IPS DF 6.9 (cell line): Measurements from ENCODE around the gene SLC12A6.

ENCODE experiments used
- DNase-seq: peaks from one replicate; pipeline ENCODE4 v3.0.0-alpha.2; 2013; ENCODE audit warnings: low read depth, low spot score
- H3K27ac ChIP-seq: one replicate; pipeline ENCODE4 v1.5.1; 2013; ENCODE audit warnings: low read length, control low read depth
- H3K27me3 ChIP-seq: 2 replicates; pipeline ENCODE4 v1.6.1; 2013; ENCODE audit warnings: mild to moderate bottlenecking, low read length; ENCODE audit not compliant: control insufficient read depth, insufficient read depth
- H3K36me3 ChIP-seq: 2 replicates; pipeline ENCODE4 v1.6.1; 2013; ENCODE audit warnings: low read length; ENCODE audit not compliant: control insufficient read depth, insufficient read depth
- H3K4me1 ChIP-seq: 2 replicates; pipeline ENCODE4 v1.6.1; 2013; ENCODE audit warnings: low read length; ENCODE audit not compliant: control insufficient read depth, insufficient read depth
- H3K4me3 ChIP-seq: 2 replicates; pipeline ENCODE4 v1.5.1; 2013; ENCODE audit warnings: mild to moderate bottlenecking, low read length
- H3K9me3 ChIP-seq: 2 replicates; pipeline ENCODE4 v1.6.1; 2013; ENCODE audit warnings: low read length, inconsistent platforms; ENCODE audit not compliant: control insufficient read depth, insufficient read depth
- WGBS: extraction: QIAGEN DNeasy Blood & Tissue Kit; methylation state at CpG from one replicate; pipeline ENCODE4 v1.1.7; 2013; ENCODE audit warnings: mixed read lengths, missing lambda C conversion rate; ENCODE audit not compliant: insufficient read length, insufficient coverage; 5-methylcytosine and 5-hydroxymethylcytosine counted together

SLC12A6 gene

GRCh38 chr15:34301058-34301457 lies 36.5 kb downstream of the SLC12A6 start:
- no peaks in the 10 kb centered on the region for H3K9me3 ChIP-seq
- H3K27ac ChIP-seq = no peak overlapping the region
- no peaks in the 10 kb centered on the region for H3K27me3 ChIP-seq
- H3K36me3 ChIP-seq = no peaks in the 10 kb centered on the region
- no peak overlapping the region for H3K4me3 ChIP-seq
- no peaks in the 10 kb centered on the region for H3K4me1 ChIP-seq
- WGBS = no CpG with 5 or more reads among the region's 3 CpGs
- no peak for DNase-seq

DNA sequence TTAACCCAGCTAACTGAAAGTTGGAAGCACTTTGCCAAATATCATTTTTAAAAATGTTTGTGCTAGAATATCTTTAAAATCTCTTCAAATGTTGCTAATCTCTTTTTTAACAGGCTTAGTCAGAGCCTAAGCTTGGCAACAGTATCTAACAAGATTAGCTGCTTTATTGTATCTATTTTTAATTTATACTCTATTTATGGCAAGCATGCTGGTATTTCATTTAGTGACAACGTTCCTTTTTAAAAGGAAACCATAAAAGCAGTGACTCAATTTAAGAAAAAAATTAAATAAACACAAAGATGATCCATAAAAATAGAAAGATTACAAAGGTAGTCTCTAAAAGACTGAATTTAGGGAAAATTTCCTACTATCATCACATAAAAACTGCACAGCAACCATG lies 40.5 kb downstream of the SLC12A6 start:
- H3K36me3 ChIP-seq = no peaks in the 10 kb centered on the region
- no peaks in the 10 kb centered on the region for H3K9me3 ChIP-seq
- DNase-seq = no peak
- no peak overlapping the region for H3K4me3 ChIP-seq
- WGBS = no CpG with 5 or more reads among the region's 1 CpG
- no peaks in the 10 kb centered on the region for H3K4me1 ChIP-seq
- no peaks in the 10 kb centered on the region for H3K27me3 ChIP-seq
- no peak overlapping the region for H3K27ac ChIP-seq

DNA sequence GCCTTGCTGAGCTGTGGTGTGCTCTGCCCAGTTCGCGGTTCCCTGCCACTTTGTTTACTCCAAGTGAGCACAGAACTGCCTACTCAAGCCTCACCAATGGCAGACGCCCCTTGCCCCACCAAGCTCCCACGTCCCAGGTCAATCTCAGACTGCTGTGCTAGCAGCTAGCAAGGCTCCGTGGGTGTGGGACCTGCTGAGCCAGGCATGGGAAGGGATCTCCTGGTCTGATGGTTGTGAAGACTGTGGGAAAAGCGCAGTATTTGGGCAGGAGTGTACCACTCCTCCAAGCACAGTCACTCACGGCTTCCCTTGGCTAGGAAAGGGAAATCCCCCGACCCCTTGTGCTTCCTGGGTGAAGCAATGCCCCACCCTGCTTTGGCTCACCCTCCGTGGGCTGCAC lies 45.0 kb downstream of the SLC12A6 start:
- no peaks in the 10 kb centered on the region for H3K36me3 ChIP-seq
- no peaks in the 10 kb centered on the region for H3K4me1 ChIP-seq
- H3K9me3 ChIP-seq = no peaks in the 10 kb centered on the region
- no CpG with 5 or more reads among the region's 9 CpGs for WGBS
- H3K27ac ChIP-seq = no peak overlapping the region
- no peak overlapping the region for H3K4me3 ChIP-seq
- H3K27me3 ChIP-seq = no peaks in the 10 kb centered on the region
- DNase-seq = no peak

DNA sequence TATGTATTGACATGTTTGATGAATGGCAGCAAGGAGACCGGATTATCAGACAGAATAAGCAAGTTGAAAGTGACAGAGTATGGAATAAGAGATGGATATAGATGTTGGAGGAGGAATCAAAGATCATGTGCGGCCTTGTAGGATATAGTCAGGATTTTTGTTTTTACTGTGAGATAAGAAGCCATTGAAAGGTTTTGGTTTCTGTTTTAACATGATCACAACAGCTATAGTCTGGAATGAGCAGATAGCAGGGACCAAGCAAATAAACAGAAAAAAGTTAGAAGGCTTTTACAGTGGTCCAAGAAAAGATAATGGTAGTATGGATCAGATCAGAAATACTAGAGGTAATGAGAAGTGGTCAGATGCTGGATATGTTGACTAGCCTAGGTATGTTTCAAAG lies 52.6 kb downstream of the SLC12A6 start:
- DNase-seq = no peak
- Histone ChIP-seq H3K4me1 (no peaks in the 10 kb centered on the region), H3K27ac (no peak overlapping the region), H3K36me3 (no peaks in the 10 kb centered on the region), H3K4me3 (no peak overlapping the region), H3K27me3 (no peaks in the 10 kb centered on the region), H3K9me3 (no peaks in the 10 kb centered on the region)
- 100% methylated on average over 1 of the region's 2 CpGs for WGBS

GRCh38 chr15:34282384-34282783 lies 55.2 kb downstream of the SLC12A6 start:
- no peak for DNase-seq
- Histone ChIP-seq H3K4me1 (no peaks in the 10 kb centered on the region), H3K27me3 (no peaks in the 10 kb centered on the region), H3K27ac (no peak overlapping the region), H3K4me3 (no peak overlapping the region), H3K36me3 (no peaks in the 10 kb centered on the region), H3K9me3 (no peaks in the 10 kb centered on the region)
- WGBS = no CpG with 5 or more reads among the region's 1 CpG

GRCh38 chr15:34280193-34280592 lies 57.4 kb downstream of the SLC12A6 start:
- WGBS = no CpG with 5 or more reads among the region's 4 CpGs
- no peak overlapping the region for H3K27ac ChIP-seq

DNA sequence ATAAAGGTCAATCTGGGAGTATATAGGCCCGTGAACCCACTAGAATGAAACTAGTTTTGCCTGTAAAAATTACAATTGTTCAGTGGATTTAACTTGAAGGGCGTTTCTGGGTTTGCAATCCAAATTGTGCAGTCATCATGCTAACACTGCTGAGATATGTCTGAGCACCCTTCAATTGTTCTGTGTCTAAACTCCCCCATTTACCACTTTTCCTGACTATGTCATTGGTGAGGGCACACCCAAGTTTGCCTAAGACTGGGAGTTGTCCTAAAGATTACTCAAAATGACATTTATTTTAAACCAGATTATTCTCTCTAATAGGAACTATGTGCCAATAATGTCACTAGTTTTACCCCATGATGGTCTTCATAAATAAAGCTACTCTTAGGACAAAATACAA lies 58.2 kb downstream of the SLC12A6 start:
- WGBS = no CpG with 5 or more reads among the region's 2 CpGs
- H3K27ac ChIP-seq = no peak overlapping the region

More at GRCh38 chr15:34280193-34280592, 57.4 kb downstream of the SLC12A6 start:
- no peaks in the 10 kb centered on the region for H3K36me3 ChIP-seq
- H3K4me1 ChIP-seq = no peaks in the 10 kb centered on the region
- no peaks in the 10 kb centered on the region for H3K27me3 ChIP-seq
- no peaks in the 10 kb centered on the region for H3K9me3 ChIP-seq
- DNase-seq = no peak
- H3K4me3 ChIP-seq = no peak overlapping the region

DNA sequence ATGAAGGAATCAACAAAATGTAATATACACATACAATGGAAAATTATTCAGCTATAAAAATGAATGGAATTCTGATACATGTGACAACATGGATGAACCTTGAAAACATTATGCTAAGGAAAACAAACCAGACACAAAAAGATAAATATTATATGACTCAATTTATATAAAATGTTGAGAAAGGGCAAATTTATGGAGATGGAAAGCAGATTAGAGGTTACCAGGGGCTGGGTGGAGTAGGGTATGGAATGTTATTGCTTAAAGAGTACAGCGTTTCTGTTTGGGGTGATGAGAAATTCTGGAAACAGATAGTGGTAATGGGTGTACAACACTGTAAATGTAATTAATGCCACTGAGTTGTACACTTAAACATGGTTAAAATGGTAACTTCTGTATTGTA lies 61.9 kb downstream of the SLC12A6 start:
- no peaks in the 10 kb centered on the region for H3K4me1 ChIP-seq
- WGBS = 100% methylated on average over 1 of the region's 1 CpG

More for the DNA sequence above, 58.2 kb downstream of the SLC12A6 start:
- no peak for DNase-seq
- no peaks in the 10 kb centered on the region for H3K9me3 ChIP-seq
- no peaks in the 10 kb centered on the region for H3K27me3 ChIP-seq
- H3K4me1 ChIP-seq = no peaks in the 10 kb centered on the region
- no peak overlapping the region for H3K4me3 ChIP-seq
- no peaks in the 10 kb centered on the region for H3K36me3 ChIP-seq

GRCh38 chr15:34275154-34275553 lies 62.4 kb downstream of the SLC12A6 start:
- Histone ChIP-seq H3K27me3 (no peaks in the 10 kb centered on the region), H3K4me1 (no peaks in the 10 kb centered on the region), H3K4me3 (no peak overlapping the region), H3K9me3 (no peaks in the 10 kb centered on the region), H3K27ac (no peak overlapping the region), H3K36me3 (no peaks in the 10 kb centered on the region)
- DNase-seq = no peak

More for the DNA sequence above, 61.9 kb downstream of the SLC12A6 start:
- no peaks in the 10 kb centered on the region for H3K27me3 ChIP-seq
- H3K9me3 ChIP-seq = no peaks in the 10 kb centered on the region
- no peak for DNase-seq
- no peak overlapping the region for H3K4me3 ChIP-seq
- no peak overlapping the region for H3K27ac ChIP-seq
- no peaks in the 10 kb centered on the region for H3K36me3 ChIP-seq

DNA sequence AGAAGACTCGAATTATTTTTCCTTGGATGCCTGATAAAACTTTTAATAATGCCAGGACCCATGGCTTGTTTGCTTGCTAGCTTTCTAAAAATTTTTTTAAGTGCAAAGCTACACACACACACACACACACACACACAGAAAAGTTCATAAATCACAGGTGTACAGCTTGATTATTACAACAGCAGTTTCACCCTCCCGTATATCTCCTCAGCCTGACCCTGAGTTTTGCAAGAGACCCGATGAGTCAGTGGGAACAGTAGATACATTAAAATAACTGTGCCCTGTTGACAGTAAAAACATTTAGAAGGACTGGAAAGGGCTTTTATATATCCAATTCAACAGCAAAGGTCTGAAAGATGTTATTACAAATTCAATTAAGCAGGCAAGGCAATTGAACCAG lies 66.1 kb downstream of the SLC12A6 start:
- Histone ChIP-seq H3K27ac (no peak overlapping the region), H3K9me3 (no peaks in the 10 kb centered on the region), H3K27me3 (no peaks in the 10 kb centered on the region), H3K4me3 (no peak overlapping the region), H3K36me3 (no peaks in the 10 kb centered on the region), H3K4me1 (no peaks in the 10 kb centered on the region)
- WGBS = no CpG with 5 or more reads among the region's 3 CpGs
- DNase-seq = no peak

DNA sequence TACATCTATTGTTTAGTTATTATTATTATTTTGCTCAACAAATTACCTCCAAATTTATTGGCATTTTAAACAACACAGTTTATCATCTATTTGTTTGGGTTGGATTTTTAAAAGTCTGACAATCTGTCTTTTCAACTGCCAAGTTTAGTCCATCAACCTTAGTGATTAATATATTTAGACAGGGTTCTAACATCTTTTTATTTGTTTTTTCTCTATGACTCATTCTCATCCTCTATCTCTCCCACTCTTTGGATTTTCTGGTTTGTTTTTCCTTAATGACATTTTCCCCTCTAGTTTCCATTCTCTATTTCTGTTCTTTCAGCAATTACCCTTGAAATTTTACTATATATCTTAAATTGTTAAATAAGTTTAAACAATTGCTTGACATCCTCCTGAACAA lies 70.8 kb downstream of the SLC12A6 start:
- H3K36me3 ChIP-seq = no peaks in the 10 kb centered on the region
- no peaks in the 10 kb centered on the region for H3K9me3 ChIP-seq
- DNase-seq = no peak
- H3K27ac ChIP-seq = no peak overlapping the region
- no peaks in the 10 kb centered on the region for H3K4me1 ChIP-seq
- H3K27me3 ChIP-seq = no peaks in the 10 kb centered on the region
- H3K4me3 ChIP-seq = no peak overlapping the region
